K562 (cell line): ENCODE data around the gene BICD1.

Source experiments
- CHD7 ChIP-seq: fragments of 200-600 bp; sonication (generic); IDR thresholded peaks from one replicate; pipeline ENCODE4 v1.6.1; 2012; ENCODE audit warnings: mild to moderate bottlenecking, low read depth, low read length, inconsistent platforms
- ELF4 ChIP-seq: fragments of 450-650 bp; formaldehyde crosslinking; IDR thresholded peaks from 2 replicates; pipeline ENCODE4 v1.4.0; 2022; ENCODE audit warnings: missing genetic modification characterization
- EP300 ChIP-seq: IDR thresholded peaks from 2 replicates; pipeline ENCODE4 v1.6.1; 2012; ENCODE audit warnings: low read length, improper control_type of control experiment
- HDAC3 ChIP-seq: fragments of 450-650 bp; IDR thresholded peaks from 2 replicates; pipeline ENCODE4 v1.6.1; 2018; ENCODE audit warnings: borderline replicate concordance, mild to moderate bottlenecking, moderate library complexity; ENCODE audit not compliant: partially characterized antibody
- MAX ChIP-seq: sonication (generic); formaldehyde crosslinking; IDR thresholded peaks from 2 replicates; pipeline ENCODE4 v1.9.0; 2022; ENCODE audit warnings: mild to moderate bottlenecking, missing genetic modification reagents
- TSC22D4 ChIP-seq: fragments of 450-650 bp; IDR thresholded peaks from 2 replicates; pipeline ENCODE4 v1.6.1; 2016; ENCODE audit warnings: missing genetic modification characterization, missing biosample characterization, control low read depth
- ZNF224 ChIP-seq: sonication (generic); formaldehyde crosslinking; IDR thresholded peaks from 2 replicates; pipeline ENCODE4 v1.8.0; 2022; ENCODE audit warnings: mild to moderate bottlenecking, missing genetic modification reagents
- ZNF609 ChIP-seq: sonication (generic); formaldehyde crosslinking; IDR thresholded peaks from 2 replicates; pipeline ENCODE4 v1.8.1; 2023; ENCODE audit warnings: missing genetic modification reagents, mild to moderate bottlenecking, borderline replicate concordance

DNA sequence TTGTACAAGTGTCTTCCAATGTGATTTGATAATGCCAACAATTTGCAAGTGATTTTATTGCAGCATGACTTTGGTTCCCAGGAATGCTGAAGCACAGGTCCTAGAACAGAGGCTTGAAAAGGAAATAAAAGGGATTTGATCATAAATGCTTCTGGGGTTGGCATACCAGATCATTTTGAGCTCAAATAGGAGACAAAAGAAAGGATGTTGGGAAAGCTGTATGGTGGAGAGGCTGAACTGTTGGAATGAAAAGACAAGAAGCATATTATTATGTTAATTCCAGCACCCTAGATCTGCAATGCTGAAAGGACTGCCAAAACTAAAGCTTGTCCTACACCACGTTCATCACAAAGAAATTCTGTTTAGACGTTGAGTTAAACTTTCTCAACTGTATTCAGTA lies 143.1 kb downstream of the BICD1 start:
- TF ChIP-seq ZNF609 (no peak), ZNF224 (no peak), CHD7 (no peak), ELF4 (CRISPR knock-in tag) (no peak), MAX (no peak), EP300 (no peak), HDAC3 (no peak), TSC22D4 (tag) (no peak)
